Posterior vena cava (tissue), 2 donors: ENCODE results near the gene PRKAG2. TPM values are rescaled to one million over a fixed set of nuclear protein-coding genes. Genes with fewer than 3 reads are reported as not detected.

Source experiments
- DNase-seq: peaks from one replicate; pipeline ENCODE4 v3.0.0-alpha.2; 2020; ENCODE audit warnings: low spot score
- intact Hi-C, 2 donors: fragments of 100-400 bp; cut with DNase I; formaldehyde crosslinking; loops; one replicate each; pipeline versions ENCODE4 v1.14.1 to v1.14.2; 2022 to 2023
- total RNA-seq, 2 donors: library from RNA; stranded (reverse); fragmentation: NEBNext Ultra II Directional; extraction: Animal tissue kit (Norgen Biotek cat#: 25700); gene quantifications; one replicate each; pipeline ENCODE4 v1.2.1, GENCODE V29; 2021
- donor health status: DM: yes; HTN: yes; CAD: no.
- donor health status: DM: yes; HTN: yes; CAD: no.

Gene PRKAG2
- total RNA-seq, 2 donors from 2014 or later = 91.8 to 94.2 TPM

GRCh38 chr7:151568956-151569940 lies 307.7 kb downstream of the PRKAG2 start:
- intact Hi-C loops = no loop called here

GRCh38 chr7:151566897-151567320 lies 310.0 kb downstream of the PRKAG2 start:
- intact Hi-C loops = no loop called here
- DNase-seq = no peak

More at GRCh38 chr7:151568956-151569940, 307.7 kb downstream of the PRKAG2 start:
- DNase-seq = no peak

GRCh38 chr7:151565541-151565940 lies 311.4 kb downstream of the PRKAG2 start:
- no peak for DNase-seq
- intact Hi-C loops = no loop called here

- no peak for DNase-seq
- intact Hi-C loops = no loop called here
These were observed 316.7 kb downstream of the PRKAG2 start for GRCh38 chr7:151560243-151560642.

- DNase-seq = no peak
- intact Hi-C loops = no loop called here
These were observed 317.2 kb downstream of the PRKAG2 start for GRCh38 chr7:151559557-151560183.

GRCh38 chr7:151558575-151558974 lies 318.3 kb downstream of the PRKAG2 start:
- DNase-seq = no peak
- intact Hi-C loops = no loop called here

- DNase-seq = no peak
- intact Hi-C loops = no loop called here
These were observed 320.3 kb downstream of the PRKAG2 start for GRCh38 chr7:151556592-151556991.

- no peak for DNase-seq
- intact Hi-C loops = no loop called here
These were observed 323.6 kb downstream of the PRKAG2 start for GRCh38 chr7:151553356-151553755.

- DNase-seq = no peak
- intact Hi-C loops = no loop called here
These were observed 324.4 kb downstream of the PRKAG2 start for GRCh38 chr7:151552352-151553028.

GRCh38 chr7:151551820-151552219 lies 325.1 kb downstream of the PRKAG2 start:
- DNase-seq = no peak
- intact Hi-C loops = no loop called here

GRCh38 chr7:151550656-151551286 lies 326.1 kb downstream of the PRKAG2 start:
- DNase-seq = no peak
- intact Hi-C loops = no loop called here

- no peak for DNase-seq
- intact Hi-C loops = no loop called here
These were observed 327.3 kb downstream of the PRKAG2 start for GRCh38 chr7:151549644-151550043.

- no peak for DNase-seq
- intact Hi-C loops = no loop called here
These were observed 327.8 kb downstream of the PRKAG2 start for GRCh38 chr7:151549083-151549482.

- no peak for DNase-seq
- intact Hi-C loops = no loop called here
These were observed 332.7 kb downstream of the PRKAG2 start for GRCh38 chr7:151544183-151544582.

GRCh38 chr7:151542606-151543130 lies 334.2 kb downstream of the PRKAG2 start:
- intact Hi-C loops = no loop called here
- DNase-seq = no peak

- intact Hi-C loops = no loop called here
- DNase-seq = no peak
These were observed 335.0 kb downstream of the PRKAG2 start for GRCh38 chr7:151541709-151542499.

GRCh38 chr7:151540146-151540545 lies 336.8 kb downstream of the PRKAG2 start:
- no peak for DNase-seq
- intact Hi-C loops = no loop called here

- no peak for DNase-seq
- intact Hi-C loops = loop anchor here in 1 of 2 donors (1.0 kb wide), 1 partner anchor 43 kb away; no protein-coding TSS in a partner anchor
These were observed 337.7 kb downstream of the PRKAG2 start for GRCh38 chr7:151539088-151539671.
